Suppressor macrophage treated with lipopolysaccharide for 1 hour (primary cell): Measurements from ENCODE around the gene EPO.

Experiments
- DNase-seq, 3 donors: peaks; one replicate each; pipeline ENCODE4 v3.0.0-alpha.2; 2020 to 2022

EPO gene

DNA sequence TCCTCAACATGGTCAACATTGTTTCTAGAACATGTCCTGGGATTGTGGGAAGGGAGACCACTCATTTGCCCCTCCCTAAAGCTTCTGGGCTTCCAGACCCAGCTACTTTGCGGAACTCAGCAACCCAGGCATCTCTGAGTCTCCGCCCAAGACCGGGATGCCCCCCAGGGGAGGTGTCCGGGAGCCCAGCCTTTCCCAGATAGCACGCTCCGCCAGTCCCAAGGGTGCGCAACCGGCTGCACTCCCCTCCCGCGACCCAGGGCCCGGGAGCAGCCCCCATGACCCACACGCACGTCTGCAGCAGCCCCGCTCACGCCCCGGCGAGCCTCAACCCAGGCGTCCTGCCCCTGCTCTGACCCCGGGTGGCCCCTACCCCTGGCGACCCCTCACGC, at the start of gene EPO:
Gene EPO (plus strand): TSS at position 190 of the 392 bp plus-strand sequence. CDS start 513 bp downstream, outside the sequence.
- peak in 1 of 3 donors; percentile 16 for DNase-seq

GRCh38 chr7:100671353-100672327, 48.6 kb upstream of the EPO start:
- no peak for DNase-seq

- peak; percentile 99 for DNase-seq
Measured at GRCh38 chr7:100673302-100673941, 46.8 kb upstream of the EPO start, which contains the start of gene GNB2. TSS of gene GNB2 (plus strand) at chr7:100673740. CDS start at chr7:100676266, 2,526 bp downstream.

DNA sequence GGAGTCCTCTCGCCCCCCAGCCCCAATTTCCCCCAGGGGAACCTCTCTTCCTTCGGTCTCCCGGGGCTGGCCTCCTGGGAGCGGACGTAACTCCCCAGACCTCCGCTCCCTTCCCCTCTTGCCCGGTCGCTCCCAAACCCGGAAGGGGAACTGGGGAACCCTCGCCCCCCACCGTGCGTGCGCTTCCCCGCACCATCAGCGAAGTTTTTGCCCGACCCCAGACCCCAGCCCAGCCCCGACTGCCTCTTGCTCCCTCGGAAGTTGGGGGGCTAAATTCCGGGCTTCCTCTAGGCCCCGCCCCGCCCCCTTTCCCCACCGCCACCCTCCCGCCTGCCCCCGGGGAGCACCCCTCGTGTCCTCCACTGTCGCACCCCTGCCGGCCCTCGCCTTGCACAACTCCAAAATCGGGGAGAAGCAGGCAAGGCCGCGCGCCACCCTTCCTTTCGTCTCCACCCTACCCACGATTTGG, 46.3 kb upstream of the EPO start:
- DNase-seq: peak; percentile 39 to 63 (median 62)

DNA sequence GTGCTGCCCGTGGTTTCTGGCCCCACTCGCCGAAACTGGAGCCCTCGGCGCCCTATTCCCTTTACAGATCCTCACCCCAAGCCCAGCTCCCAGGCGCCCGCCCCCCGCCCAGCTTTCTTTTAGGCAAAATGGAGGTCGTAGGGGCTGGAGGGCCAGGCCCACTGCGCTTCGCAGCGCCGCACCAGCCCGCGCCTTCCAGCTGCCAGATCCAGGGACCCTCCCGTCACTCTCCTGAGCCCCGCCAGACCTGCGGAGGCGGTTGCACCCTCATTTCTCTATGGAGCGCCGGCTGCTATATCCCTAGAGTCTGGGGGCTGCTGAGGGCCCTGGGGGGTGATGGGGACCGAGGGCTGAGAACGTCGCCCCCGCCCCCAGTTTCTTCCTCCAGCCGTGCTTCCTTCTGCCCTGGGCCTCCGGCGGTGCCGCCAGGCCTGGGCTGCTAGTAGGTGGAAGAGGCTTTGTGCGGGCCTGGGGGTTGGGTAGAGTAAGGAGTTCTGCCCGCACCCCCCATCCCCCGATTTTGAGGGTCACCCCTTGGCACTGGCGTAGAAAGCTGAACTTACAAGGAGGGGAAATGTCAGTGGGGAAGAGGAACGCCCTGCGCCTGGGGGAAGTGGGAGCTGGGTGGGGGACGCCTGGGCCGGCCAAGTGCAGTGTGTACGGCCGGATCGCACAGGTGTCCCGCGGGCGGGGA, 45.7 kb upstream of the EPO start:
- DNase-seq: peak; percentile 35 to 64 (median 47)

- DNase-seq: peak in 2 of 3 donors; percentile 26 to 53
Measured at GRCh38 chr7:100675105-100675451, 45.2 kb upstream of the EPO start.

GRCh38 chr7:100675581-100676350, 44.5 kb upstream of the EPO start:
- DNase-seq: peak; percentile 80 to 85 (median 81)

DNA sequence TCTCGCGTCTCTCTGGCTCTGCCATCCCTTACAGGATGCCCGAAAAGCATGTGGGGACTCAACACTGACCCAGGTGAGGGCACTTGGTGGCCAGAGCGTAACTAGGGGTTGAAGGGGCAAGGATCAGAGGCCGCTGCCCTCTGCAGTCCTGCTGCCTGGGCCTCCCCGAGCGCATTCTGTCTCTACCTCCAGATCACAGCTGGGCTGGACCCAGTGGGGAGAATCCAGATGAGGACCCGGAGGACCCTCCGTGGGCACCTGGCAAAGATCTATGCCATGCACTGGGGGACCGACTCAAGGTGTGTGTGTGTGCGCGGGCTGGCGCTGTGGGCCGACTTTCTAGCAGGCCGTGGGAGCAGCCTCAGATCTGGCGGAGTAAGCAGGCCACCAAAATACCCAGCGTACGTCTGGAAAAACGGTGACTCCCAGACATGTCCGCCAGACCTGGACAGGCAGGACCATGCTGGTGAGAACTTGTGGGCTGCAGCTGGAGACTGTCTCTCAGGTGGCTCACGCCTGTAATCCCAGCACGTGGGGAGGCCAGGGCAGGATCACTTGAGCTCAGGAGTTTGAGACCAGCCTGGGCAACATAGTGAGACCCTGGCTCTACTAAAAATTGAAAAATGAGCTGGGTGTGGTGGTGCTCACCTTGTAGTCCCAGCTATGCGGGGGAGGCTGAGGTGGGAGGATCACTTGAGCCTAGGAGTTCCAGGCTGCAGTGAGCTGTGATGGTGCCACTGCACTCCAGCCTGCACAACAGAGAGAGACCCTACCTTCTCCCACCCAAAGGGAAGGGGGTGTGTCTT, 43.6 kb upstream of the EPO start:
- no peak for DNase-seq

DNA sequence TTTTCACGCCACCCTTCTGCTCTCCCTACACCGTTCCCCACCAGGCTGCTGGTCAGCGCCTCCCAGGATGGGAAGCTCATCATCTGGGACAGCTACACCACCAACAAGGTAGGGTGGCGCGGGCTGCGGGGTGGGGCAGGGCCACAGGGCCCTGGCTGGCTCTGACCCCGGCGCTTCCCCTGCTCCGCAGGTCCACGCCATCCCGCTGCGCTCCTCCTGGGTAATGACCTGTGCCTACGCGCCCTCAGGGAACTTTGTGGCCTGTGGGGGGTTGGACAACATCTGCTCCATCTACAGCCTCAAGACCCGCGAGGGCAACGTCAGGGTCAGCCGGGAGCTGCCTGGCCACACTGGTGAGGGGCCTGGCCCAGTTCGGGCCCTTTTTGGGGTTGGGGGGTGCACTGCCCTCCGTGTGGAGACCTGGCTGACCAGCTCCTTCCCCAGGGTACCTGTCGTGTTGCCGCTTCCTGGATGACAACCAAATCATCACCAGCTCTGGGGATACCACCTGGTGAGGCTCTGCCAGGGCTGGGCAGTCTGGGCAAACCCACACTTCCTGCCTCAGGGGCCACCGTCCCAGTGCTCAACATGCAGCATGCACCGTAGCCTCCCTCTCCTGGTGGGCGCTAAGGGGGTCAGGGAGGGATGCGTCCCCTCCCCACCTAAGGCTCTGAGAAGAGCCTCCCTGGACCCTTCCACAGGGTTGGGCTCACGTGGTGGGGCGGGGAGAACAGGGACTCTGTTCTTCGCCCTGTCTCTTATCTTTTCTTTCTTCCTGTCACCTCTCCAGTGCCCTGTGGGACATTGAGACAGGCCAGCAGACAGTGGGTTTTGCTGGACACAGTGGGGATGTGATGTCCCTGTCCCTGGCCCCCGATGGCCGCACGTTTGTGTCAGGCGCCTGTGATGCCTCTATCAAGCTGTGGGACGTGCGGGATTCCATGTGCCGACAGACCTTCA, 42.7 kb upstream of the EPO start:
- no peak for DNase-seq

DNA sequence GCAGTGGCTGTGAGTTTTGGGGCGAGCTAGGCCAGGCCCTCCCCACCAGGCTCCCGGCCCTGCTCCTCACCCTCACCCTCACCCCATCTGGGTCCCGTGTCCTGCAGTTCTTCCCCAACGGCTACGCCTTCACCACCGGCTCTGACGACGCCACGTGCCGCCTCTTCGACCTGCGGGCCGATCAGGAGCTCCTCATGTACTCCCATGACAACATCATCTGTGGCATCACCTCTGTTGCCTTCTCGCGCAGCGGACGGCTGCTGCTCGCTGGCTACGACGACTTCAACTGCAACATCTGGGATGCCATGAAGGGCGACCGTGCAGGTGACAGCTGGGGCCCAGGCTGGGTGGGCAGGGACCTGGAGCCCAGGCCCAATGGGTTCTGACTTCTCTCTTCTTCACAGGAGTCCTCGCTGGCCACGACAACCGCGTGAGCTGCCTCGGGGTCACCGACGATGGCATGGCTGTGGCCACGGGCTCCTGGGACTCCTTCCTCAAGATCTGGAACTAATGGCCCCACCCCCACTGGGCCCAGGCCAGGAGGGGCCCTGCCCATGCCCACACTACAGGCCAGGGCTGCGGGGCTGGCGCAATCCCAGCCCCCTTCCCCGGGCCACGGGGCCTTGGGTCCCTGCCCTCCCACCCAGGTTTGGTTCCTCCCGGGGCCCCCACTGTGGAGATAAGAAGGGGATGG, 41.8 kb upstream of the EPO start:
- no peak for DNase-seq

GRCh38 chr7:100679129-100679926, 40.9 kb upstream of the EPO start:
- DNase-seq: no peak

DNA sequence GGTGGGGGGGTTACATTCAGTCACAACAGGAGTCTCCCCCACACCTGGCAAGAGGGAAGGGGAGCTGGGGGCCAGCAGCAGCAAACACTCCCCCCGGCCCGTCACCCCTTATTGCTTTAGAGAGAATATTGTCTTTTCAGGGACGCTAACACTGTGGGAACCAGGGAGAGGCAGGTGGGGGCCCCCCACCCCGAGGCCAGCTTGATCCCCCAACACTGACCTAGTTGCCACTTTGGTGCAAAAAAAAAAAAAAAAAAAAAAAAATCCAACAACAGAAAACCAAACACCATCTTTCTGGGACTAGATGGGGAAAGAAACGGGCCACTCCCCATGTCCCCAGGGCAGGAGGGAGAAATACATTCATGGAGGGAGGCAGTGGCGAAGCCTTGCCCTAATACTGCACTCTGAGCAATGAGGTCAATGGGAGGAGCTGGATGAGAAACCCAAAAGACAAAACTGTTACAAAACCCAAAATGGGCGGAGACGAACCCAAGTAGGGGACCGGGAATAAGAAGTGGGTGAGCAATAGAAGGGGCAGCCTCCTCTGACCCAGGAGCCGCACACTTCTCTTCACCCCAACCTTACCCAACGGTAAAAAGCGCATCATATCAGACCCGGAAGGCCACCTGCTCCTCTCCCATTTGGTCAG, 40.2 kb upstream of the EPO start:
- peak; percentile 33 to 67 (median 52) for DNase-seq

- no peak for DNase-seq
Measured at GRCh38 chr7:100680576-100681271, 39.5 kb upstream of the EPO start.

GRCh38 chr7:100681491-100682227, 38.6 kb upstream of the EPO start:
- no peak for DNase-seq

GRCh38 chr7:100682228-100682741, 38.0 kb upstream of the EPO start:
- no peak for DNase-seq

DNA sequence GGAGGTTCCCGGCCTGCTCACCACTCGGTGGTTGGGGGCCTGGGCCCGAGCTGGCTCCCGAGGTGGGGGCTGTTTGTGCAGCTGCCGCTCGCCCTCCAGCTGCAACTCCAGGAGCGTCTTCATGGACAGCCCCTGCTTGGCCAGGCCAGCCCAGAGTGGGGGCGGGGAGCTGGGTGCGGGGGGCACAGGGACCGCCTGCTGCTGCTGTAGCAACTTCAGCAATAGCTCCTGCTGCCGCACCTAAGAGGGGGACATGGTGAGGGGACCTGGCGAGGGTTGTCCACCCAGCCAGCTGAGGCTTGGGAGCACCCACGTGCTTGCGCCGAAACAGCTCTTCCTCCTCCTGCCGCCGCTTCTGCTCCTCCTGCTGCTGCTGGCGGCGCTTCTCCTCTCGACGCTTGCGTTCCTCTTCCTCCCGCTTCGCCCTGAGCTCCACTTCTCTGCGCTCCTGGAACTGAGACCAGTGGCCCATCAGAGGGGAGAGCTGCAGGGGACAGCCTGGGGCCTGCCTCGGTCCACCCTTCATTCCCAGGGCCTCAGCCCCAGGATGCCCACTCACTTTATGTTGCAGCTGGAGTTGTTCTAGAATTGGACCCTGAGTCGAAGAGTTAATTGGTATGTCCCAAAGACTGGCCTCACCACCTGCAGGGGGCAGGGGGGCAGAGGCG, 37.1 kb upstream of the EPO start:
- DNase-seq: no peak
